Astrocyte (in vitro differentiated cells and primary cell): ENCODE measurements around the gene USO1. TPM values are rescaled to one million over a fixed set of nuclear protein-coding genes. Genes with fewer than 3 reads are reported as not detected.
A peak's percentile ranks its signal among the peaks of the same experiment; 100 is the strongest.

Source experiments
- DNase-seq: peaks from one replicate; pipeline ENCODE4 v3.0.0-alpha.2; 2010; ENCODE audit warnings: low read depth
- FAIRE-seq: peaks from 2 replicates; lab custom pipeline; 2011; peaks lifted over from hg19 to GRCh38; lab: Jason Lieb, UNC
- H2AFZ ChIP-seq: 2 replicates; pipeline ENCODE4 v1.6.0; 2012; ENCODE audit warnings: low read depth, low read length, inconsistent platforms
- H3K27ac ChIP-seq: 2 replicates; pipeline ENCODE4 v1.5.1; 2011; ENCODE audit warnings: low read depth, low read length, inconsistent platforms
- H3K27me3 ChIP-seq: 2 replicates; pipeline ENCODE4 v1.6.0; 2011; ENCODE audit warnings: low read length, inconsistent platforms; ENCODE audit not compliant: insufficient read depth
- H3K36me3 ChIP-seq: 2 replicates; pipeline ENCODE4 v1.5.1; 2011; ENCODE audit warnings: low read length, inconsistent platforms; ENCODE audit not compliant: insufficient read depth
- H3K4me1 ChIP-seq: 2 replicates; pipeline ENCODE4 v1.5.1; 2011; ENCODE audit warnings: low read length, inconsistent platforms; ENCODE audit not compliant: insufficient read depth
- H3K4me2 ChIP-seq: 2 replicates; pipeline ENCODE4 v1.6.0; 2012; ENCODE audit warnings: low read length, inconsistent platforms
- H3K4me3 ChIP-seq: 2 replicates; pipeline ENCODE4 v1.5.1; 2011; ENCODE audit warnings: low read depth, mild to moderate bottlenecking, low read length, inconsistent platforms; ENCODE audit not compliant: insufficient read depth
- H3K79me2 ChIP-seq: 2 replicates; pipeline ENCODE4 v1.6.0; 2012; ENCODE audit warnings: mild to moderate bottlenecking, low read length, inconsistent platforms; ENCODE audit not compliant: insufficient read depth
- H3K9ac ChIP-seq: 2 replicates; pipeline ENCODE4 v1.6.0; 2012; ENCODE audit warnings: mild to moderate bottlenecking, low read length, inconsistent platforms
- H3K9me3 ChIP-seq: 2 replicates; pipeline ENCODE4 v1.5.1; 2012; ENCODE audit warnings: low read depth, mild to moderate bottlenecking, low read length, inconsistent platforms; ENCODE audit not compliant: insufficient read depth
- H4K20me1 ChIP-seq: 2 replicates; pipeline ENCODE4 v1.6.0; 2012; ENCODE audit warnings: low read length, inconsistent platforms; ENCODE audit not compliant: insufficient read depth
- H3K27ac Mint-ChIP-seq: one replicate; pipeline ENCODE4 v1.8.0; 2021; ENCODE audit warnings: mild to moderate bottlenecking, mixed read lengths; ENCODE audit not compliant: unreplicated experiment
- H3K27me3 Mint-ChIP-seq: one replicate; pipeline ENCODE4 v1.8.0; 2021; ENCODE audit warnings: low read depth, mixed read lengths; ENCODE audit not compliant: unreplicated experiment
- H3K36me3 Mint-ChIP-seq: one replicate; pipeline ENCODE4 v1.8.0; 2021; ENCODE audit warnings: low read depth, mixed read lengths; ENCODE audit not compliant: unreplicated experiment
- H3K4me1 Mint-ChIP-seq: one replicate; pipeline ENCODE4 v1.8.0; 2021; ENCODE audit warnings: low read depth, mixed read lengths; ENCODE audit not compliant: unreplicated experiment
- H3K4me3 Mint-ChIP-seq: one replicate; pipeline ENCODE4 v1.8.0; 2021; ENCODE audit warnings: mild to moderate bottlenecking, moderate library complexity, mixed read lengths; ENCODE audit not compliant: unreplicated experiment
- H3K9me3 Mint-ChIP-seq: one replicate; pipeline ENCODE4 v1.8.0; 2021; ENCODE audit warnings: mild to moderate bottlenecking, mixed read lengths; ENCODE audit not compliant: unreplicated experiment
- CTCF ChIP-seq: IDR thresholded peaks from 2 replicates; pipeline ENCODE4 v1.5.1; 2011; ENCODE audit warnings: low read depth, mild to moderate bottlenecking, inconsistent platforms, low read length, moderate library complexity; ENCODE audit not compliant: insufficient read depth
- EZH2 ChIP-seq: IDR thresholded peaks from 2 replicates; pipeline ENCODE4 v1.6.1; 2012; ENCODE audit warnings: mild to moderate bottlenecking, low read length, inconsistent platforms; ENCODE audit not compliant: insufficient read depth
- total RNA-seq: library from RNA; stranded (reverse); gene quantifications from 2 replicates; pipeline ENCODE4 v1.2.1, GENCODE V29; 2021

Gene USO1
- total RNA-seq, 1 donor from 2014 or later, result 104 TPM

- Mint-ChIP-seq H3K4me3 (no peak overlapping the region), H3K36me3 (no peaks in the 10 kb centered on the region), H3K27me3 (peaks cover 2% of the 10 kb centered on the region), H3K4me1 (peaks cover 25% of the 10 kb centered on the region), H3K9me3 (no peaks in the 10 kb centered on the region), H3K27ac (peak overlapping the region; percentile 35)
- Histone ChIP-seq H3K9me3 (no peaks in the 10 kb centered on the region), H2AFZ (no peak overlapping the region), H3K79me2 (no peaks in the 10 kb centered on the region), H4K20me1 (no peaks in the 10 kb centered on the region), H3K4me2 (peak overlapping the region; percentile 64), H3K9ac (no peak overlapping the region), H3K27ac (no peak overlapping the region), H3K27me3 (no peaks in the 10 kb centered on the region), H3K4me3 (no peak overlapping the region), H3K36me3 (no peaks in the 10 kb centered on the region), H3K4me1 (peaks cover 32% of the 10 kb centered on the region)
- FAIRE-seq (no peak), DNase-seq (peak; percentile 70)
- TF ChIP-seq EZH2 (no peak), CTCF (no peak)
These were observed 124.5 kb downstream of the USO1 start for GRCh38 chr4:75848891-75849290.

- no peaks in the 10 kb centered on the region for H4K20me1 ChIP-seq
- no peaks in the 10 kb centered on the region for H3K36me3 ChIP-seq
- H3K9ac ChIP-seq, result no peak overlapping the region
- no peak overlapping the region for H3K27ac ChIP-seq
- no peak for FAIRE-seq
- H3K4me3 ChIP-seq, result no peak overlapping the region
- no peaks in the 10 kb centered on the region for H3K27me3 ChIP-seq
- no peak for DNase-seq
- H3K9me3 Mint-ChIP-seq, result no peaks in the 10 kb centered on the region
- no peaks in the 10 kb centered on the region for H3K79me2 ChIP-seq
- peak overlapping the region; percentile 30 for H2AFZ ChIP-seq
- TF ChIP-seq EZH2 (no peak), CTCF (no peak)
- no peaks in the 10 kb centered on the region for H3K9me3 ChIP-seq
- peak overlapping the region; percentile 64 for H3K4me2 ChIP-seq
- H3K4me3 Mint-ChIP-seq, result no peak overlapping the region
- H3K36me3 Mint-ChIP-seq, result no peaks in the 10 kb centered on the region
- peaks cover 28% of the 10 kb centered on the region for H3K4me1 ChIP-seq
- peaks cover 2% of the 10 kb centered on the region for H3K27me3 Mint-ChIP-seq
- peak overlapping the region; percentile 35 for H3K27ac Mint-ChIP-seq
- peaks cover 20% of the 10 kb centered on the region for H3K4me1 Mint-ChIP-seq
These were observed 125.1 kb downstream of the USO1 start for GRCh38 chr4:75849461-75849860.

- Mint-ChIP-seq H3K36me3 (no peaks in the 10 kb centered on the region), H3K9me3 (no peaks in the 10 kb centered on the region), H3K4me1 (no peaks in the 10 kb centered on the region), H3K27ac (no peak overlapping the region), H3K27me3 (peaks cover 4% of the 10 kb centered on the region), H3K4me3 (no peak overlapping the region)
- DNase-seq (no peak), FAIRE-seq (no peak)
- H3K9me3 ChIP-seq, result no peaks in the 10 kb centered on the region
- TF ChIP-seq CTCF (no peak), EZH2 (no peak)
- H3K79me2 ChIP-seq, result no peaks in the 10 kb centered on the region
- H4K20me1 ChIP-seq, result no peaks in the 10 kb centered on the region
- no peak overlapping the region for H3K27ac ChIP-seq
- no peaks in the 10 kb centered on the region for H3K4me1 ChIP-seq
- no peak overlapping the region for H2AFZ ChIP-seq
- H3K4me3 ChIP-seq, result no peak overlapping the region
- H3K9ac ChIP-seq, result no peak overlapping the region
- H3K27me3 ChIP-seq, result no peaks in the 10 kb centered on the region
- H3K4me2 ChIP-seq, result no peak overlapping the region
- no peaks in the 10 kb centered on the region for H3K36me3 ChIP-seq
These were observed 134.3 kb downstream of the USO1 start for GRCh38 chr4:75858721-75859120.
